GM19372 (cell line): ENCODE measurements around the gene NMNAT2.

Source experiments
- ATAC-seq: cut with Tn5 transposase; IDR thresholded peaks from one replicate; pipeline ENCODE4 v1.9.1; 2021; ENCODE audit warnings: mild to moderate bottlenecking, low read depth, moderate library complexity; ENCODE audit not compliant: unreplicated experiment

NMNAT2 gene

DNA sequence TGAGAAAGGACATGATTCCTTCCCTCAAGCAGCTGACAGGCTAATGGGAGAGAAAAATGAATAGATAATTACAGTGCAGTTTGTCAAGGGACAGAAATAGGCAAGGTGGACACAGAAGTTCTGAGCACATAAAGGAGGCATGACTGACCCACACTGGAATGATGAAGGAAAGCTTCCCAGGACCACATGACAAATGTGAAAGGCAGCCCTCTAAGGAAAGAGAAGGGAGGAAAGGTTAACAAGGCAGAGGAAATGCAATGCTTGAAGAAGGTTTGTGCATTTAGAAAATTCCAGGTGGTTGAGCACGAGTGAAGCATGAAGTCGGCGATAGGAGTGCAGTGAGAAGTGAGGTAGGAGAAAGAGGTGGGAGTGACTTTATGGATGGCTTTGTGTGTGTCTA, 194.7 kb downstream of the NMNAT2 start:
- ATAC-seq, result no peak

DNA sequence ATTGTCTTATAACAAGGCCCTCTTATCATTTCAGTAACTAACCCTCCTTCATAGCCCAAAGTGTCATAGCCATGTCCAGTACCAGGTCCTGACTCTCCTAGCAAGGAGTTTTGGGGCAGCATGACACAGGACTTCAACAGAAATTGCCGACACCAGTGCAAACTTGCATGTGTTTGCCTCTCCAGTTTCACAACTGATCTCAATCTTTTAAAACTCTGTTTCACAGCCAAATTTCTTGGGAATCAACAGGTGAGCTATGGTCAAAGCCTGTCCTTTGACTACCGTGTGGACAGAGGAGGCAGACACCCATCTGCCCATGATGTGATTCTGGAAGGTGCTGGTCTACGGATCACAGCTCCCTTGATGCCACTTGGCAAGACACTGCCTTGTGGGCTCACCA, 195.3 kb downstream of the NMNAT2 start:
- ATAC-seq, result no peak

DNA sequence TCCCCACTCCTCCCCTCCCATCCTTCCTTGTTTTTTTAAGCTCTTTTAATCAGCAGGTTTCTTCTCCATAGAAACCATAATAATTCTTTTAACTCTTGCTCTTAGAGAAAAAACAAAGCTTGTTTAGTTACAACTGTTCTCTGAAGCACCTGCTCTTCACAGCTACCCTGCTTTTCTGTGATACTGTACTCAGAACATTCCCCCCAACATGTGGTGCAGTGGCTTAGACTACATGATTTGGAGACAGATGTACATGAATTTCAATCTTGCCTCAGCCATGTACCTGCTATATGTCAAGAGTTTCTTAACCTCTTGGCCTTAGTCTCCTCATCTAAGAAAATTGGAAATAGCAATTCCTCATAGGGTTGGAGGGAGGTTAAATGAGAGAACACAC, 198.6 kb downstream of the NMNAT2 start:
- ATAC-seq, result no peak

DNA sequence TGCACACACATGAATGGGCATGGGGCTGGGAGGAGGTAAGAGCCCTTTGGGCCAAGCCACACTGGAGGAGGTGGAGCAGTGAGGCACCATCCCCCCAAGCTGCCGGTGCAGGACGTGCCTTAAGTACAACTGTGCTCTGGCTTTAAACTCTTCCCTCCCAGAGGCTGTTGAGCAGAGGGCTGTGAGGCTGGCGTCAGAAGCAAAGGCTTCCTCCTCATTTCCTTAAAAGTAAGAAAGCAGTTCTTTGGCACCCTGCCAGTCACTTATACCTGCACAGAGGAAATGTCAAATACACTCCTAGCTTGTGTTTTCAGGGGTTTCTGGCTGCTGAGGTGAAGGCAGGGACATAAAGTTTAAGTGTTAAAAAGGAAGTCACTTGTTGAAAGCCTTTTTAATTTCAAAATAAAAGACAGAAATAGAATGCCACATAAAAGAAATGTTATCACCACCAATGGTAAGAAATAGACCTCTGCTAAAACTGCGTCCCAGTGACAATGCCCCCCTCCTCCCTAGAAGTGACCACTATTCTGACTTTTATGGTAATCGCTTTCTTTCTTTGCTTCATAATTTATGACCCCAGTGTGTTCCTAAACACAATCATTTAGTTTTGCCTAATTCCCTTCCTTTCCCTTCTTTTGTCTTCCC, 199.1 kb downstream of the NMNAT2 start:
- no peak for ATAC-seq

DNA sequence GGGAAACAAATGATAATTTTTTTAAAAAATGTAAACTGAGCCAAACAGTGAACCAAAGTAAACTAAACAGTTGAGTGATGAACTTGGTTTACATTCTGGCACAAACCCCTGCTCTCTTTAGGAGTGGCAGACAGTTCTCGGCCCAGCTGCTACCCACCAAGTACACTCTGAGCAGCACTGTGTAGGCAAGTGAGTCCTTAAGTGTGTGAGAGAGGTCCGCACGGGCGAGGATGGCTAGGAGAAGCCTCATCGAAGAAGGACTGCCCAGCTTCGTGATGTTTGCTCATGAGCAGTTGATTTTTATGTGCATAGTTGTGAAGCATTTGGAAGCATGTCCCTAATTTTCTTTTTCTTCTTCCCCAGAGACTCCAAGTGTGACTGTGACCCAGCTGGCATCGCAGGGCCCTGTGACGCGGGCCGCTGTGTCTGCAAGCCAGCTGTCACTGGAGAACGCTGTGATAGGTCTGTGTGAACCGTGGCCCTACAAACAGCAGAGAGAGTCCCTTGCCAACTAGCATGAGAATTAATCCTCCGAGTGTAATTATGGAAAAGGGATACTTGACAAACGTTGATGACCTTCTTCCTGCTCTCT, 200.1 kb downstream of the NMNAT2 start:
- no peak for ATAC-seq

DNA sequence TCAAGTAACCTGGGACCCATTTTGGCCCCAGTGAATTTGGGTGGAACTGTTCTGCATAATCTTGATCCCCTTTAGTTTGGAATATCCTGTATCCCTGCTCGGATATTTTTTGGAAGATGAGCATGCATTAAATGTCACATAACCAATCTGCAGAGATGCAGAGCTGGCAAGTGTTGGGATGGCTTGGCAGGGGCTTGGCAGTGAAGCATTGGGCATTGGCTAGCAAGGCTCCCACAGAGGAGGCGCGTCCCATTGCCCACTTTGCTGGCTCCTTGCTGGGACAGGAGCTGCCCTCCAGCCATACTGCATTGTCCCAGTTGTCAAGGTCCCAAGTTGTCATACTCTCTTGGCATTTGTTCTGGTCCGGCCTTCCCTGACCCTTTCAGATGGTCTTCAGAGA, 202.2 kb downstream of the NMNAT2 start:
- ATAC-seq, result no peak

DNA sequence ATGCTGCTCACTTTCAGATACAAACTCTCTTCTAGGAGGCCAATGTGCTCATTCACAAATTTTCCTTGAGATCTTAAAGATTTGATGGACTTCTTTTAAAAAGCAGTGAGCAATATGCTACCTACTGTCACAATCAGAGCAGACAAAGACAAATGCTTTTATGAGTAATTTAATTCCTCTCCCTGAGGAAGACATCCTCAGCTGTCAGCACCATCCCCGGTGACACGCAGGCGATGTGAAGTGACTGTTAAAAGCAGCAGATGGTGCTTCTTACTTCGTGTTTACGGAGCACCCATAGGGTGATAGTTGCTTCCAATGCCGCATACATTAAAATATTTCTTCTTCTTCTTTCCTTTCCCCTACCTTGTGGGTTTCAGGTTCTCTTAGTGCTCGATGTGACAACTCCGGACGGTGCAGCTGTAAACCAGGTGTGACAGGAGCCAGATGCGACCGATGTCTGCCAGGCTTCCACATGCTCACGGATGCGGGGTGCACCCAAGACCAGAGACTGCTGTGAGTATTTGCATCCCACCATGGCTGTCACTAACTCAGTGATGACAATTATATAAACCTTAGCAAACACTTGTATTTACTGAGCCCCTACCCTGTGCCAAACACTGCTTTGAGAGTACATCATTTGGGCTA, 203.0 kb downstream of the NMNAT2 start:
- ATAC-seq, result no peak

DNA sequence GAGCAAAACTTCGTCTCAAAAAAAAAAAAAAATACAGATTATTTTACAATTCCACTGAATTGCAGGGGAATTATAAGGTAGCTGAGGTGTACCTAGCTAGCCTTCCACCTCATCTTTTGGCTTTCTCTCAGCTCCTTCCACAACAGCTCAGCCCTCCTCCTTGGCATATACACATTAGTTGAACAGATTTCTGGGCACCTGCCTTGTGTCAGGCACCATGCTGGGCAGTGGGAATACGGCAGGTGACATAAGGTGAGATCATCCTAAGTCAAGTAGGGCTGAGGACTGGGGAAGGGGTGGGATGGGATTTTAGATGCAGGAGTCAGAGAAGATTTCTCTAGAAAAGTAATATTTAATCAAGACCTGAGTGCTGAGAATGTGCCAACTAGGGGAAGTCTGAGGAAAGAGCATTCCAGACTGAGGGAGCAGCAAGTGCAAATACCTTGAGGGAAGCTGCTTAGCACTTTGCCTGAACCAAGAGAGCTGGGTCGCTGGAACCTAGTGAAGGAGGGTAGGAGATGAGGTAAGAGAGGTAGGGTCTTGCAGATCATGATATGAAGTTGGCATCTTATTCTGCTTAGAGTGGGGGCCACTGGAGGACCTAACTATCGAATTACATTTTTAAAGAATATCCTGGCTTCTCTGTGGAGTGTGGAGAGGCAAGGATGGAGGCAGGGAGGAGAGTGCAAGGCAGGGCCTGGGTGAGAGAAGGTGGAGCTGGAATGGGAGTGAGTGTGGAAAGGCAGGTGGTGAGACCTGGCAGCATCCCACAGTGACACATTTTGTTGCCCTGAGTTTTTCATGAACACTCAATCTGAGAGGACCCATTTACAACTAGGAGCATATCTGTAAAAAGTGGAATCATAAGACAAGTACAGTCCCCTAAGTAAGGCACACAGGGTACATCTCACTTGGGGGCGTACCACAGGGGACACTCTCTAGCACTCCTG, 203.9 kb downstream of the NMNAT2 start:
- ATAC-seq, result no peak

DNA sequence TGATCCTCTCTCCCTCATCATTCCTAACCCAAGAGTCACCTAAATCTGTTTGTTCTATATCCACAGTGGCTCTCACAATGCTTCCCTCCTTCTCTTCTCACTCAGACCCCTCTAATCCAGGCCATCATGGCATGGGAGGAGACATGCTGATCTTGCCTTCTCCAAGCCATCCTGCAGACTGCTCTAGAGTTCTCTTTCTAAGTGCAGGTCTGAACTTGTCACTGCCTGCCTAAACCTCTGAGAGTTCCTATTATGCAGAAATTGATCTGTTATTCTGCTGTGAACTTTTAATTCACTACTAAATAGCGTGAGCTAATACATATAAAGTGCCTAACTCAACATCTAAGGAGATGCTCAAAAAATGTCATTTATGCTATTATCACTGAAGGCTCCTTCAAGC, 205.3 kb downstream of the NMNAT2 start:
- no peak for ATAC-seq

DNA sequence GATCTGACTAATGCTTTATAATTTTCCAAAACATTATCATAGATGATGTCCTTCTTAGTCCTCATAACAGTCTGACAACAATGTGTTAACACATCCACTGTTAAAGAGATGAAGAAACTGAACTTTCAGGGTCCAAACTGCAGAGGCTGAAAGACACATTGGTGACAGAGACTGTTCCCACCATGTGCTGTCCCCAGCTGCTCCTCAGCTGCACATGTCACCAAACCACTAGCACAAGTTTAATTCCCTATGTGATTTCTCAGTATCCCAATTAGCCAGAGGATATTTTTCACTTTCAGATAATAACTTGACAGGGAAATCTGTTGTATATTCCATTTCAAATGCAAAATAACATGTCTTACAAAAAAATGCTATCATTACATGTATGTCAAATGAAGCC, 207.5 kb downstream of the NMNAT2 start:
- ATAC-seq, result no peak

DNA sequence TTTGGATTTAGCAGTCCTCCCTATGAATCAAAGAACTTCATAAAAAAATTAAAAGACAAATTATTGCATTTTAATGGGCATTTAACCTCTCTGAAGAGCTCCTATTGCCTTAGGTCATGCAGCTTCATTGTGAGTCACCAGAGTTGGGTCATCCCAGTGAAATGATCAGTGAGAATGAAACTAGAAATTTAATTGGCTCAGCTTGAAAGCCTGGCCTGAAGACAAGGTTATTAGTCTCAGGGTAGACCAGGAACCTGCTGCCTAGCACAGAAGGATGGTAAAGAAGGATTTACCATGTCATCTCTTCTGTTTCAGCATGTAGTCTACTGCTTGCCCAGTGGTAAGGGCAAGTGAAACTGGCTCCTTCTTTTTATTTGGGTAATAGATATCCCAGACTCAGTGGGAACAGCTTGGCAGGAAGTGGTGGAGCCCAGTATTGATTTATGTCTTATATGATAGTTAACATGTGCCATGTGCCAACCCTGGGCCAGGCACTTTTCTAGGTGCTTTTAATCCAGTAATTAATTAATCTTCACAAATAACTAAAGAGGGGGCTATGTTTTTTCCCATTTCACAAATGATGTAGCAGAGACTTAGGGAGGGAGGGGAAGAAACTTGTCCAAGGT, 208.5 kb downstream of the NMNAT2 start:
- ATAC-seq, result no peak

DNA sequence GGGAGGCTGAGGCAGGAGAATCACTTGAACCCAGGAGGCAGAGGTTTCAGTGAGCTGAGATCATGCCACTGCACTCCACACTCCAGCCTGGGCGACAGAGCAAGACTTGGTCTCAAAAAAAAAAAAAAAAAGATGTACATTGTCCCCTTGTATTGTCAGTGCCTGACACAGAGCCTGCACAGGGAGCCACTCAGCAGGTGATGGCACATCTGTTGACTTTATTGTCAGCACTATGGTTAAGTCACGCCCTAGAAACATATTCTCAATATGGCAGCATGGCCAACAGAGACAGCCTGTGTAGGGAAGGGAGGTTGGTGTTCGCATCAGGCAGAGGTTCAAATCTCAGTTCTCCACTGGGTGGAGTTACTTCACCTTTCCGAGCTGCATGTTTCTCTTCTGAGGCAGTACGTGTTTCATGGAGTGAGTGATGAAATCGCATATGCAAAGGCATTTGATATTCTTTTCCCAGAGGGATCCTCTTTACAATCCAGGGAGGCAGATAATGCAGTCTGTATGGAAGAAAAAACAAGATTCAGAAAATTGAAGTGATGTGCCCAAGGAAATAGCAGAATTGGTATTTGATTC, 211.6 kb downstream of the NMNAT2 start:
- no peak for ATAC-seq

DNA sequence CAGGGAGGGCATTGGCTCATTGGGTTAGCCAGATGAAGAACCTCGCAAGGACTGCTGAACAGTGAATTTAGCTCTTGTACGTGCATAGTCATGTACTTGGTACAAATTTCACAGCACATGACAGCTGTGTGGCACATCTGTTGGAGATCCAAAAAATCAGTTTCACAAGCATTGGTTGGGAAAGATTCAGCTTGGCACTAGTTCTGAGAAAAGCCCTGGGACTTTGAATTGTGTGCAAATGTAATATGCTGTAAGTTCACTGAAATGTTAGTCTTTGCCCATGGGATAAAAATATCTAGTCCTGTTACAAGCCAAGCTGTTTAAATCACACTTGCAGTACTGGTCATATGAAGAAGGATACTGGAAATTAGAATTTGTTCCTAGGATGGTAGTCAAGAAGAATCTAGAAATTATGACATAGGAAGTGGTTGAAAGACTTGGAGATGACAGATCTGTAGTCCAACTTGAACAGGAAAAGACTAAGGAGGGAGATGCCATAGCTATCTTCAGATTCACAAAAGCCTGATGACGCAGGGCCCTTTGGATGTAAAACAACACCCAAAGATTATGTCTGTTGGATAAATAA, 212.9 kb downstream of the NMNAT2 start:
- no peak for ATAC-seq

DNA sequence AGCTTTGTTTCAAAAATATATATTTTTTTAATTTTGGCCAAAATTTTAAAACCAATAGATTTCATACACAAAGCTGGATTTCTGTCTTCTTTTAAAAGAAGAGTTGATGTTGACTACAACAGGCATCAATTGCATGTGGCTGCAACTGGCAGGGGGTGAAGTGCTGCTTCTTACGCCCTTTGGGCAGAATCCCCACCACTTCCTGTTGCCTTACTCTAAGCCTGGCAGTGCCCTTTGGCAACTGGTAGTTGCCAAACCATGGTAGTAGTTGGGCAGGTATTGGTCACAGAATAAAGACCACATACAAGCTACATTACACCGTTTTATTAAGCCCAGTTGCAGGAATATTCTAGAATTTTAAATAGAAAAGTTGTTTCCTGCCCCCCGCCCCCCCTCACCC, 215.1 kb downstream of the NMNAT2 start:
- no peak for ATAC-seq

DNA sequence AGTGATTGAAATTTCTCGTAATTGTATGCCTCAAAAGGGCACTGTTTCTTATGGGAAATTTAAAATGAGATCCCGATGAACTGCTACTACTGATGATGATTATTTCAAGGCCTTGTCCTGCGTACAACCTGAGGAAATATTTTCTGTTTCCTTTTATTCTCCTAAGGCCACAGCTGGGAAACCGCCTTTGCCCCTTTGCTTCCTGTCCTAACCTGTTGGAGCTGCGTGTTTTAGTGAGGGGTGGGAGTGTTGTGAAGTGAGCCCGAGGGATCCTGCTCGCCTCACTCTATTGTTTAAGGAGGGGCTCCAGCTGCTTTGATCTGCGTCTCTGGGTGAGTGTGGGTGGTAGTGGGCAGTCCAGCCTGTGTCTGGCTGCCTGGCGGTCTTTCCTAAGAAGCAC, 217.7 kb downstream of the NMNAT2 start:
- no peak for ATAC-seq

DNA sequence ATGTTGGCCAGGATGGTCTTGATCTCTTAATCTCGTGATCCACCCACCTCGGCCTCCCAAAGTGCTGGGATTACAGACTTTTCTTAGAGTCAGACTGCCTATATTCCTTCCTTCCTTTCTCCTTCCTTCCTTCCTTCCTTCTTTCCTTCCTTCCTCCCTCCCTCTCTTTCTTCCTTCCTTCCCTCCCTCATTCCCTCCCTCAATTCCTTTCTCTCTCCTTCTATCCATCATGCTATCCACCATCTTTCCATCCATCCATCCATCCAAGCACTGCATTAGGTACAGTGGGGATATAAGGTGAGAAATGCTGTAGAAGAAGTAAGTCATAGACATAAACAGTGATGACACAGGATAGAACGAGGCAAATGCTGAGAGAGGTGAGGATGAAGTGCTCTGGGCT, 218.9 kb downstream of the NMNAT2 start:
- ATAC-seq, result no peak

DNA sequence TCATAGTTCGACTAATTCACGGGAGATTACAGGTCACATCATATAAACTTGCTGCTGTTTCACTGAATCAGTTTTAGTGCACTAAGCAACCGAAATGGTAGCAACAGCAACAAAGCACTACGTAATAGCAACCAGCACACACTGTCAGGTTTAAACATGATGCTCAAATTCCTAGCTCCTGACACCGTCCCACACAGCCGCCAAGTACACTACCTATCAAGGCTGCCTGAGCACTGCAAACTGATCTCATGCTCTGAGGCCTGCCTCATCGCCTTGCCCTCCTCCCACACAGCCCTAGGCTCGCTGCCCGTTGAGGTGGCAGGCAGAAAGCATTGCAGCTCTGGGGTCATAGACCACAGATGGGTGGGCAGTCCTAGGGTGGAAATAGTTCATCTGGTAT, 219.7 kb downstream of the NMNAT2 start:
- no peak for ATAC-seq
